B cell (primary cell): ENCODE data around the gene CKAP5. TPM values are rescaled to one million over a fixed set of nuclear protein-coding genes. Genes with fewer than 3 reads are reported as not detected.

Experiments
- ATAC-seq: fragments of 200-7000 bp; cut with Tn5 transposase; one replicate; pipeline ENCODE4 v1.10.0; 2021; ENCODE audit warnings: low read depth, mild to moderate bottlenecking, moderate number of reproducible peaks, moderate library complexity
- CTCF ChIA-PET: fragments of 350-600 bp; sonication (Branson Sonifier 250); formaldehyde crosslinking; loops from one replicate; lab custom pipeline; 2021; ENCODE audit warnings: antibody characterized with exemption, inconsistent platforms; lab: Charles Lee
- POLR2A ChIA-PET: fragments of 350-600 bp; sonication (Branson Sonifier 250); formaldehyde crosslinking; loops from one replicate; lab custom pipeline; 2021; ENCODE audit warnings: antibody characterized with exemption; lab: Charles Lee
- DNase-seq: peaks from one replicate; pipeline ENCODE4 v3.0.0; 2013
- H2AFZ ChIP-seq: 2 replicates; pipeline ENCODE4 v1.6.1; 2012; ENCODE audit warnings: mild to moderate bottlenecking, low read depth, low read length; ENCODE audit not compliant: insufficient read depth, poor library complexity, severe bottlenecking
- H3K27ac ChIP-seq, 2 donors: 1 replicate in 1 of 2; 2 replicates in 1 of 2; pipeline ENCODE4 v1.5.1; 2012 to 2013; ENCODE audit warnings: low read length in 2 of 2, mild to moderate bottlenecking in 2 of 2, moderate library complexity in 1 of 2
- H3K27me3 ChIP-seq, 4 experiments: fragments of 200-600 bp in 1 of 4; sonication (generic) in 1 of 4; replicated peaks in 1 of 4; 1 replicate in 2 of 4; 2 replicates in 2 of 4; pipeline versions ENCODE4 v1.6.1 to v1.7.0; 2013 to 2016; ENCODE audit warnings: low read length in 3 of 4, mild to moderate bottlenecking in 2 of 4, mixed read lengths in 1 of 4, moderate library complexity in 1 of 4; ENCODE audit not compliant: insufficient read depth in 4 of 4, control insufficient read depth in 3 of 4; ENCODE audit errors: control extremely low read depth in 1 of 4
- H3K36me3 ChIP-seq, 2 experiments: replicated peaks in 1 of 2; 1 replicate in 1 of 2; 2 replicates in 1 of 2; pipeline versions ENCODE4 v1.6.1 to v1.7.1; 2013; ENCODE audit warnings: low read length in 1 of 2; ENCODE audit not compliant: insufficient read depth in 2 of 2, control insufficient read depth in 1 of 2; ENCODE audit errors: control extremely low read depth in 1 of 2, extremely low read depth in 1 of 2
- H3K4me1 ChIP-seq, 2 donors: fragments of 200-600 bp in 1 of 2; sonication (generic) in 1 of 2; 1 replicate in 1 of 2; 2 replicates in 1 of 2; pipeline versions ENCODE4 v1.5.1 to v1.6.1; 2013 to 2017; ENCODE audit warnings: low read length in 2 of 2; ENCODE audit not compliant: control insufficient read depth in 2 of 2, insufficient read depth in 2 of 2
- H3K4me2 ChIP-seq: replicated peaks from 2 replicates; pipeline ENCODE3; 2012; ENCODE audit warnings: mild to moderate bottlenecking, low read depth, low read length; ENCODE audit not compliant: poor library complexity, severe bottlenecking
- H3K4me3 ChIP-seq, 5 experiments: fragments of 200-600 bp in 1 of 5; sonication (generic) in 1 of 5; 1 replicate in 3 of 5; 2 replicates in 2 of 5; pipeline versions ENCODE4 v1.5.1 to v1.7.0; 2011 to 2016; ENCODE audit warnings: low read length in 4 of 5, mild to moderate bottlenecking in 4 of 5, low read depth in 2 of 5, control low read depth in 1 of 5, moderate library complexity in 1 of 5; ENCODE audit not compliant: insufficient read depth in 1 of 5; ENCODE audit errors: control extremely low read depth in 1 of 5, extremely low read depth in 1 of 5
- H3K79me2 ChIP-seq: fragments of 200-600 bp; sonication (generic); one replicate; pipeline ENCODE4 v1.6.0; 2016; ENCODE audit warnings: low read length; ENCODE audit not compliant: control insufficient read depth, insufficient read depth
- H3K9ac ChIP-seq: fragments of 200-600 bp; sonication (generic); 2 replicates; pipeline ENCODE4 v1.6.1; 2017; ENCODE audit warnings: mild to moderate bottlenecking, low read length, moderate library complexity
- H3K9me3 ChIP-seq, 3 donors: one replicate each; pipeline versions ENCODE4 v1.6.1 to v1.7.1; 2013; ENCODE audit warnings: low read length in 2 of 3; ENCODE audit not compliant: control insufficient read depth in 2 of 3, insufficient read depth in 1 of 3; ENCODE audit errors: control extremely low read depth in 1 of 3
- H4K20me1 ChIP-seq: 2 replicates; pipeline ENCODE4 v1.6.0; 2012; ENCODE audit warnings: mild to moderate bottlenecking, low read length; ENCODE audit not compliant: insufficient read depth, control insufficient read depth, poor library complexity, severe bottlenecking
- H3K27ac Mint-ChIP-seq: one replicate; pipeline ENCODE4 v1.8.0; 2021; ENCODE audit warnings: mixed read lengths
- H3K27me3 Mint-ChIP-seq: one replicate; pipeline ENCODE4 v1.8.0; 2021; ENCODE audit warnings: mixed read lengths
- H3K4me1 Mint-ChIP-seq: one replicate; pipeline ENCODE4 v1.8.0; 2021; ENCODE audit warnings: mixed read lengths
- H3K4me3 Mint-ChIP-seq: one replicate; pipeline ENCODE4 v1.8.0; 2021; ENCODE audit warnings: mixed read lengths
- H3K9me3 Mint-ChIP-seq: one replicate; pipeline ENCODE4 v1.8.0; 2022; ENCODE audit warnings: mixed read lengths; ENCODE audit not compliant: insufficient read depth
- CTCF ChIP-seq: fragments of 200-600 bp; IDR thresholded peaks from one replicate; pipeline ENCODE4 v1.8.0; 2022; ENCODE audit warnings: antibody characterized with exemption, mild to moderate bottlenecking
- EZH2 ChIP-seq: IDR thresholded peaks from 2 replicates; pipeline ENCODE4 v1.6.1; 2012; ENCODE audit warnings: borderline replicate concordance, low read depth, mild to moderate bottlenecking, moderate library complexity, low read length; ENCODE audit not compliant: insufficient read depth, poor library complexity, severe bottlenecking
- WGBS: methylation state at CpG from one replicate; pipeline ENCODE4 v1.1.5; 2013; ENCODE audit warnings: missing lambda C conversion rate; ENCODE audit not compliant: insufficient coverage; 5-methylcytosine and 5-hydroxymethylcytosine counted together
- intact Hi-C: fragments of 100-400 bp; cut with micrococcal nuclease; formaldehyde crosslinking; loops from one replicate; pipeline ENCODE4 v1.10.0; 2022
- polyA plus RNA-seq: library from polyadenylated mRNA; depleted of rRNA; stranded (reverse); fragments of >200 nt; gene quantifications from 2 replicates; pipeline ENCODE4 v1.2.3, GENCODE V29; 2012
- total RNA-seq, 2 donors: library from RNA; stranded (reverse); fragments of 120-200 nt in 1 of 2; gene quantifications; 1 replicate in 1 of 2; 2 replicates in 1 of 2; pipeline versions ENCODE4 v1.2.3 to v1.2.4, GENCODE V29; 2013 to 2022

CKAP5 gene
- total and polyA plus RNA-seq, 2 donors (not counting 1 experiment from before 2014, with no cell fraction given): 7.3 to 54.3 TPM

GRCh38 chr11:46889251-46889650, 43.2 kb upstream of the CKAP5 start:
- H3K9ac ChIP-seq: no peak overlapping the region
- 90% methylated on average over 7 of the region's 7 CpGs for WGBS
- Mint-ChIP-seq H3K27me3 (peaks cover 6% of the 10 kb centered on the region), H3K9me3 (no peaks in the 10 kb centered on the region), H3K4me3 (no peak overlapping the region), H3K27ac (no peak overlapping the region), H3K4me1 (peaks cover 5% of the 10 kb centered on the region)
- peak overlapping the region; percentile 61 for H2AFZ ChIP-seq
- POLR2A ChIA-PET: no interaction called here
- CTCF ChIA-PET: interaction anchor here (1.1 kb wide), 1 partner anchor 264 kb away, joined by 6 read pairs; no protein-coding TSS in a partner anchor
- no peaks in the 10 kb centered on the region for H3K79me2 ChIP-seq
- H3K4me1 ChIP-seq: peaks cover 0 to 7% of the 10 kb centered on the region in 2 donors
- H3K4me2 ChIP-seq: no peak overlapping the region
- H3K27me3 ChIP-seq: peaks cover 0 to 2% (median 0%) of the 10 kb centered on the region in 4 experiments
- no peaks in the 10 kb centered on the region for H4K20me1 ChIP-seq
- no peaks in the 10 kb centered on the region for H3K36me3 ChIP-seq
- TF ChIP-seq CTCF (no peak), EZH2 (no peak)
- no peak for ATAC-seq
- no peak overlapping the region for H3K4me3 ChIP-seq
- DNase-seq: peak; percentile 9
- H3K27ac ChIP-seq: no peak overlapping the region
- intact Hi-C loops: loop anchor here (1.0 kb wide), 1 partner anchor 272 kb away; no protein-coding TSS in a partner anchor
- H3K9me3 ChIP-seq: no peaks in the 10 kb centered on the region

DNA sequence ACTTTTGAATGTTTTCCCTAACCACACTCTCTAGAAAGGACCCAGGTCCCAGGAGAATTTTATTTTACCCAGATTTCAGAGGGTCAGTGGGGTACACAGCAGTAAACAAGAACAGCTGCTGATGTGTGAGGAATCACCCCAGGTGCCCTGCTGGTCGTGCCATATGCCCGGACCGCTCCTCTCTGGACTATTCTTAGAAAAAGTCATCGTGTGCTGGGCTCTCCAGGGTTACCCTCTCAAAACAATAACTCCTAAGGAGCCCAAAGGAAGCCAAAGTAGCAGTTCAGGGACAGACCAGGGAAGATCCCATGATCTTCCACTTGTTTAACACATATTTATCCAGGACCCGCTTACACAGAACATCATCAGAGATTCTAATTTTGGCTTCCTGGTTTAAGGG, 42.6 kb upstream of the CKAP5 start:
- H3K79me2 ChIP-seq: no peaks in the 10 kb centered on the region
- DNase-seq: no peak
- peaks cover 0 to 2% (median 0%) of the 10 kb centered on the region in 4 experiments for H3K27me3 ChIP-seq
- Mint-ChIP-seq H3K27ac (no peak overlapping the region), H3K4me3 (no peak overlapping the region), H3K27me3 (peaks cover 7% of the 10 kb centered on the region), H3K9me3 (no peaks in the 10 kb centered on the region), H3K4me1 (peaks cover 5% of the 10 kb centered on the region)
- H2AFZ ChIP-seq: no peak overlapping the region
- H3K4me2 ChIP-seq: no peak overlapping the region
- CTCF ChIA-PET: interaction anchor here (0.8 to 1.1 kb wide), 2 partner anchors 265 to 565 kb away, joined by 3 to 6 read pairs; no protein-coding TSS in a partner anchor
- H3K4me3 ChIP-seq: no peak overlapping the region
- no peaks in the 10 kb centered on the region for H3K36me3 ChIP-seq
- intact Hi-C loops: loop anchor here (1.0 kb wide), 1 partner anchor 273 kb away; no protein-coding TSS in a partner anchor
- H3K9ac ChIP-seq: no peak overlapping the region
- POLR2A ChIA-PET: no interaction called here
- no peaks in the 10 kb centered on the region for H3K9me3 ChIP-seq
- 60% methylated on average over 5 of the region's 5 CpGs for WGBS
- H4K20me1 ChIP-seq: no peaks in the 10 kb centered on the region
- ATAC-seq: no peak
- H3K27ac ChIP-seq: no peak overlapping the region
- peaks cover 0 to 7% of the 10 kb centered on the region in 2 donors for H3K4me1 ChIP-seq
- TF ChIP-seq EZH2: no peak
- no peak for TF ChIP-seq CTCF
